HEK293 (cell line): Measurements from ENCODE around the gene PARVA.

Experiments used
- CTCF ChIA-PET: fragments of 350-600 bp; formaldehyde crosslinking; extraction: SDS; loops from one replicate; lab custom pipeline; 2021; ENCODE audit warnings: antibody characterized with exemption; lab: Yijun Ruan, JAX
- POLR2A ChIA-PET: fragments of 300-600 bp; formaldehyde crosslinking; extraction: SDS; loops from one replicate; lab custom pipeline; 2020; ENCODE audit warnings: antibody characterized with exemption, inconsistent platforms; lab: Yijun Ruan, JAX
- H3K27ac ChIP-seq: fragments of 200-500 bp; sonication (Bioruptor generic); 2 replicates; pipeline ENCODE4 v1.5.1; 2014; ENCODE audit warnings: low read depth, low read length, control low read depth, inconsistent platforms; ENCODE audit errors: extremely low read depth
- H3K36me3 ChIP-seq, 2 experiments: fragments of 200-500 bp in 1 of 2; sonication (Bioruptor generic) in 1 of 2; 1 replicate in 1 of 2; 2 replicates in 1 of 2; pipeline ENCODE4 v1.5.1; 2014 to 2017; ENCODE audit warnings: inconsistent platforms in 2 of 2, low read length in 2 of 2; ENCODE audit not compliant: control insufficient read depth in 2 of 2, insufficient read depth in 1 of 2
- H3K4me1 ChIP-seq: fragments of 200-500 bp; sonication (Bioruptor generic); 2 replicates; pipeline ENCODE4 v1.5.1; 2014; ENCODE audit warnings: mild to moderate bottlenecking, low read length, inconsistent platforms; ENCODE audit not compliant: control insufficient read depth, insufficient read depth
- H3K4me3 ChIP-seq: 2 replicates; pipeline ENCODE4 v1.5.1; 2011; ENCODE audit warnings: low read depth, mild to moderate bottlenecking, control low read depth, low read length, moderate library complexity
- H3K9me3 ChIP-seq: fragments of 200-500 bp; sonication (Bioruptor generic); 2 replicates; pipeline ENCODE4 v1.5.1; 2014; ENCODE audit warnings: low read depth, low read length, inconsistent platforms; ENCODE audit not compliant: control insufficient read depth, insufficient read depth
- AEBP2 ChIP-seq: fragments of 450-650 bp; formaldehyde crosslinking; IDR thresholded peaks from 2 replicates; pipeline ENCODE4 v1.5.1; 2016; ENCODE audit warnings: missing biosample characterization, missing genetic modification characterization, borderline replicate concordance
- IKZF3 ChIP-seq: fragments of 450-650 bp; IDR thresholded peaks from 2 replicates; pipeline ENCODE4 v1.5.0; 2018; ENCODE audit warnings: missing biosample characterization, mild to moderate bottlenecking, missing genetic modification characterization, moderate library complexity
- KLF17 ChIP-seq: fragments of 450-650 bp; formaldehyde crosslinking; IDR thresholded peaks from 2 replicates; pipeline ENCODE4 v1.5.1; 2016; ENCODE audit warnings: missing biosample characterization, missing genetic modification characterization
- KLF9 ChIP-seq: fragments of 450-650 bp; formaldehyde crosslinking; IDR thresholded peaks from 2 replicates; pipeline ENCODE4 v1.5.1; 2016; ENCODE audit warnings: missing biosample characterization, missing genetic modification characterization, low read depth
- MZF1 ChIP-seq: fragments of 450-650 bp; formaldehyde crosslinking; IDR thresholded peaks from 2 replicates; pipeline ENCODE4 v1.5.1; 2017; ENCODE audit warnings: missing biosample characterization, missing genetic modification characterization, borderline replicate concordance
- SP7 ChIP-seq: fragments of 450-650 bp; formaldehyde crosslinking; IDR thresholded peaks from 2 replicates; pipeline ENCODE4 v1.5.1; 2016; ENCODE audit warnings: missing biosample characterization, missing genetic modification characterization
- WT1 ChIP-seq: fragments of 450-650 bp; formaldehyde crosslinking; IDR thresholded peaks from 2 replicates; pipeline ENCODE4 v1.5.1; 2016; ENCODE audit warnings: missing biosample characterization, missing genetic modification characterization
- ZEB2 ChIP-seq: fragments of 450-650 bp; formaldehyde crosslinking; IDR thresholded peaks from 2 replicates; pipeline ENCODE4 v1.5.1; 2016; ENCODE audit warnings: missing biosample characterization, missing genetic modification characterization
- ZNF138 ChIP-seq: fragments of 450-650 bp; formaldehyde crosslinking; IDR thresholded peaks from 2 replicates; pipeline ENCODE4 v1.5.1; 2016; ENCODE audit warnings: missing biosample characterization, missing genetic modification characterization, borderline replicate concordance
- ZNF175 ChIP-seq: fragments of 450-650 bp; formaldehyde crosslinking; IDR thresholded peaks from 2 replicates; pipeline ENCODE4 v1.5.1; 2016; ENCODE audit warnings: missing biosample characterization, missing genetic modification characterization
- ZNF423 ChIP-seq: fragments of 450-650 bp; formaldehyde crosslinking; IDR thresholded peaks from 2 replicates; pipeline ENCODE4 v1.5.1; 2016; ENCODE audit warnings: missing biosample characterization, missing genetic modification characterization
- ZNF514 ChIP-seq: fragments of 450-650 bp; formaldehyde crosslinking; IDR thresholded peaks from 2 replicates; pipeline ENCODE4 v1.5.1; 2016; ENCODE audit warnings: missing biosample characterization, missing genetic modification characterization
- ZNF529 ChIP-seq: fragments of 450-650 bp; formaldehyde crosslinking; IDR thresholded peaks from 2 replicates; pipeline ENCODE4 v1.5.1; 2017; ENCODE audit warnings: missing genetic modification characterization, missing biosample characterization; ENCODE audit not compliant: insufficient replicate concordance
- ZNF670 ChIP-seq: fragments of 450-650 bp; formaldehyde crosslinking; IDR thresholded peaks from 2 replicates; pipeline ENCODE4 v1.5.1; 2016; ENCODE audit warnings: missing biosample characterization, missing genetic modification characterization, low read depth
- ZNF704 ChIP-seq: fragments of 450-650 bp; formaldehyde crosslinking; IDR thresholded peaks from 2 replicates; pipeline ENCODE4 v1.5.1; 2016; ENCODE audit warnings: missing biosample characterization, missing genetic modification characterization
- ZNF747 ChIP-seq: fragments of 450-650 bp; formaldehyde crosslinking; IDR thresholded peaks from 2 replicates; pipeline ENCODE4 v1.5.1; 2016; ENCODE audit warnings: missing biosample characterization, missing genetic modification characterization
- ZNF791 ChIP-seq: fragments of 450-650 bp; formaldehyde crosslinking; IDR thresholded peaks from 2 replicates; pipeline ENCODE4 v1.5.1; 2016; ENCODE audit warnings: missing biosample characterization, missing genetic modification characterization
- ZXDB ChIP-seq: fragments of 450-650 bp; formaldehyde crosslinking; IDR thresholded peaks from 2 replicates; pipeline ENCODE4 v1.5.1; 2016; ENCODE audit warnings: missing biosample characterization, missing genetic modification characterization
- TF ChIP-seq, protein P1 (sequence below): fragments of 450-650 bp; formaldehyde crosslinking; IDR thresholded peaks from 2 replicates; pipeline ENCODE4 v1.5.1; 2016; ENCODE audit warnings: missing biosample characterization, missing genetic modification characterization

PARVA gene

GRCh38 chr11:12395333-12395732 is 18.0 kb downstream of the PARVA start:
- CTCF ChIA-PET: interaction anchor here (0.6 to 1.2 kb wide), 6 partner anchors 10 to 281 kb away, joined by 3 read pairs; no protein-coding TSS in a partner anchor
- TF ChIP-seq IKZF3 (tag by site-specific recombination) (no peak), ZNF175 (tag by site-specific recombination) (no peak), KLF17 (tag by site-specific recombination) (no peak), ZNF670 (tag by site-specific recombination) (no peak), ZNF514 (tag by site-specific recombination) (no peak), ZNF704 (no peak), KLF9 (no peak), MZF1 (tag by site-specific recombination) (no peak), ZNF423 (no peak), ZNF791 (tag by site-specific recombination) (no peak)
- TF ChIP-seq, all 188 proteins: peak for 0
- POLR2A ChIA-PET: no interaction called here
- H3K36me3 ChIP-seq: no peaks in the 10 kb centered on the region
- no peaks in the 10 kb centered on the region for H3K9me3 ChIP-seq
- H3K4me3 ChIP-seq: no peak overlapping the region
- no peak overlapping the region for H3K27ac ChIP-seq
- no peaks in the 10 kb centered on the region for H3K4me1 ChIP-seq

DNA sequence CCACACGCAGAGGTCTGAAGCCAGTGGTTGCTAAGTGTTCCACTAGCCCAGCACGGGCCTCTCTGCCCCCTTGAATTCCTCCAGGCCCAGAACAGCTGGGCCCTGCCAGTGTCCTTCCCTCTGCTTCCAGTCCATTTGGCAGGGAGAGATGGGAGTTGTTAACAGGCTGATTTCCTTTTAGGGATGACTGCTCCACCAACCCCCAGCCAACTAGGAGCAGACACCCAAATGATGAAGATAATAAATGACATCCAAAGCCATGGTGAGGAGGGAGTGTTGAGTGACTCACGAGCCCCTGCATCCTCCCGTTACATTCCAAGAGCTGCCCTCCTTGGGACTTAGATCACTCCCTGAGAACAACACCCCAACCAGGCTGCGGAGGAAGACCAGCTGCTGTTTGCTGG is 20.6 kb downstream of the PARVA start:
- ChIA-PET POLR2A (interaction anchor here (1.9 kb wide), 1 partner anchor 21 kb away, joined by 4 read pairs; the partner anchor contains the start of gene PARVA), CTCF (interaction anchor here (0.6 kb wide), 1 partner anchor 332 kb away, joined by 4 read pairs; no protein-coding TSS in a partner anchor)
- no peak for TF ChIP-seq ZNF138
- no peak for TF ChIP-seq ZNF747 (tag by site-specific recombination)
- TF ChIP-seq, protein P1, sequence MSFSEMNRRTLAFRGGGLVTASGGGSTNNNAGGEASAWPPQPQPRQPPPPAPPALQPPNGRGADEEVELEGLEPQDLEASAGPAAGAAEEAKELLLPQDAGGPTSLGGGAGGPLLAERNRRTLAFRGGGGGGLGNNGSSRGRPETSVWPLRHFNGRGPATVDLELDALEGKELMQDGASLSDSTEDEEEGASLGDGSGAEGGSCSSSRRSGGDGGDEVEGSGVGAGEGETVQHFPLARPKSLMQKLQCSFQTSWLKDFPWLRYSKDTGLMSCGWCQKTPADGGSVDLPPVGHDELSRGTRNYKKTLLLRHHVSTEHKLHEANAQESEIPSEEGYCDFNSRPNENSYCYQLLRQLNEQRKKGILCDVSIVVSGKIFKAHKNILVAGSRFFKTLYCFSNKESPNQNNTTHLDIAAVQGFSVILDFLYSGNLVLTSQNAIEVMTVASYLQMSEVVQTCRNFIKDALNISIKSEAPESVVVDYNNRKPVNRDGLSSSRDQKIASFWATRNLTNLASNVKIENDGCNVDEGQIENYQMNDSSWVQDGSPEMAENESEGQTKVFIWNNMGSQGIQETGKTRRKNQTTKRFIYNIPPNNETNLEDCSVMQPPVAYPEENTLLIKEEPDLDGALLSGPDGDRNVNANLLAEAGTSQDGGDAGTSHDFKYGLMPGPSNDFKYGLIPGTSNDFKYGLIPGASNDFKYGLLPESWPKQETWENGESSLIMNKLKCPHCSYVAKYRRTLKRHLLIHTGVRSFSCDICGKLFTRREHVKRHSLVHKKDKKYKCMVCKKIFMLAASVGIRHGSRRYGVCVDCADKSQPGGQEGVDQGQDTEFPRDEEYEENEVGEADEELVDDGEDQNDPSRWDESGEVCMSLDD: no peak
- TF ChIP-seq ZNF704: no peak
- 0 out of 2 replicates have a peak, but pooled peaks have one; percentile 26 for TF ChIP-seq SP7 (tag by site-specific recombination)
- TF ChIP-seq ZNF529 (tag by site-specific recombination): no peak
- no peak for TF ChIP-seq AEBP2
- TF ChIP-seq ZEB2 (tag by site-specific recombination): 0 out of 2 replicates have a peak, but pooled peaks have one; percentile 34
- TF ChIP-seq ZXDB (tag by site-specific recombination): peak; percentile 68
- TF ChIP-seq KLF17 (tag by site-specific recombination): peak; percentile 64; the same call in 1 of the 2 replicates
- TF ChIP-seq WT1: peak; percentile 97
- Histone ChIP-seq H3K9me3 (no peaks in the 10 kb centered on the region), H3K27ac (no peak overlapping the region), H3K4me1 (no peaks in the 10 kb centered on the region), H3K4me3 (no peak overlapping the region), H3K36me3 (no peaks in the 10 kb centered on the region)
